OCI-LY1 (cell line): ENCODE results near the gene HNRNPF.

Experiments used
- H2AFZ ChIP-seq: fragments of 200-600 bp; sonication (generic), shearing (Covaris generic); 2 replicates; pipeline ENCODE4 v1.6.0; 2014; ENCODE audit warnings: antibody characterized with exemption, mild to moderate bottlenecking, low read length
- H3F3A ChIP-seq: fragments of 200-600 bp; sonication (generic), shearing (Covaris generic); 2 replicates; pipeline ENCODE4 v1.6.0; 2014; ENCODE audit warnings: mild to moderate bottlenecking, antibody characterized with exemption, low read length, moderate library complexity; ENCODE audit not compliant: insufficient read depth
- H3K27ac ChIP-seq: fragments of 200-600 bp; sonication (generic); 2 replicates; pipeline ENCODE4 v1.5.1; 2014; ENCODE audit warnings: low read length, mixed run types, mild to moderate bottlenecking, low read depth; ENCODE audit not compliant: poor library complexity, severe bottlenecking
- H3K27me3 ChIP-seq: fragments of 200-600 bp; sonication (generic); 2 replicates; pipeline ENCODE4 v1.6.0; 2014; ENCODE audit warnings: antibody characterized with exemption, mild to moderate bottlenecking, low read length, moderate library complexity; ENCODE audit not compliant: insufficient read depth
- H3K36me3 ChIP-seq: fragments of 200-600 bp; sonication (generic); 2 replicates; pipeline ENCODE4 v1.6.1; 2014; ENCODE audit warnings: mild to moderate bottlenecking, antibody characterized with exemption, low read length, moderate library complexity, mixed read lengths; ENCODE audit not compliant: insufficient read depth
- H3K4me1 ChIP-seq: fragments of 200-600 bp; sonication (generic); 2 replicates; pipeline ENCODE4 v1.5.1; 2014; ENCODE audit warnings: mild to moderate bottlenecking, low read length, moderate library complexity; ENCODE audit not compliant: insufficient read depth, severe bottlenecking
- H3K4me2 ChIP-seq: fragments of 200-600 bp; sonication (generic), shearing (Covaris generic); 2 replicates; pipeline ENCODE4 v1.6.1; 2014; ENCODE audit warnings: low read length
- H3K4me3 ChIP-seq: fragments of 200-600 bp; sonication (generic); 2 replicates; pipeline ENCODE4 v1.5.1; 2014; ENCODE audit warnings: low read length, low read depth, mild to moderate bottlenecking, mixed read lengths; ENCODE audit not compliant: poor library complexity, severe bottlenecking
- H3K79me2 ChIP-seq: fragments of 200-600 bp; shearing (Covaris generic); 2 replicates; pipeline ENCODE4 v1.6.1; 2016; ENCODE audit warnings: mixed run types, low read length, mixed read lengths; ENCODE audit not compliant: insufficient read depth
- H3K9ac ChIP-seq: fragments of 200-600 bp; sonication (generic), shearing (Covaris generic); 2 replicates; pipeline ENCODE4 v1.6.1; 2014; ENCODE audit warnings: mild to moderate bottlenecking, low read length, mixed read lengths
- H3K9me2 ChIP-seq: fragments of 200-600 bp; sonication (generic), shearing (Covaris generic); 2 replicates; pipeline ENCODE4 v1.6.1; 2014; ENCODE audit warnings: low read depth, mild to moderate bottlenecking, low read length, mixed read lengths
- H3K9me3 ChIP-seq: fragments of 200-600 bp; shearing (Covaris generic); 2 replicates; pipeline ENCODE4 v1.6.1; 2014; ENCODE audit warnings: low read length, mixed read lengths
- H4K20me1 ChIP-seq: fragments of 200-600 bp; sonication (generic), shearing (Covaris generic); 2 replicates; pipeline ENCODE4 v1.6.0; 2016; ENCODE audit warnings: mild to moderate bottlenecking, low read length; ENCODE audit not compliant: insufficient read depth
- CTCF ChIP-seq: fragments of 200-600 bp; sonication (generic), shearing (Covaris generic); IDR thresholded peaks from 2 replicates; pipeline ENCODE4 v1.5.1; 2017; ENCODE audit warnings: mild to moderate bottlenecking, antibody characterized with exemption, low read length, moderate library complexity, mixed read lengths
- EZH2 ChIP-seq: fragments of 200-600 bp; sonication (generic), shearing (Covaris generic); IDR thresholded peaks from 2 replicates; pipeline ENCODE4 v1.8.0; 2017; ENCODE audit warnings: borderline replicate concordance, mixed run types, mild to moderate bottlenecking, antibody characterized with exemption, low read length, moderate library complexity, mixed read lengths

Gene HNRNPF

GRCh38 chr10:43411536-43411935 lies 2.5 kb upstream of the HNRNPF start:
- H3K9me2 ChIP-seq, result no peaks in the 10 kb centered on the region
- TF ChIP-seq CTCF (no peak), EZH2 (no peak)
- no peaks in the 10 kb centered on the region for H3K27me3 ChIP-seq
- no peak overlapping the region for H3K9ac ChIP-seq
- no peak overlapping the region for H3K27ac ChIP-seq
- peaks cover 4% of the 10 kb centered on the region; the same call in 1 of the 2 replicates for H3K36me3 ChIP-seq
- no peak overlapping the region for H2AFZ ChIP-seq
- no peak overlapping the region for H3K4me2 ChIP-seq
- no peak overlapping the region for H3K4me3 ChIP-seq
- peaks cover 21% of the 10 kb centered on the region for H3K4me1 ChIP-seq
- H3K9me3 ChIP-seq, result no peaks in the 10 kb centered on the region
- H3K79me2 ChIP-seq, result peaks cover 16% of the 10 kb centered on the region
- no peaks in the 10 kb centered on the region for H4K20me1 ChIP-seq
- H3F3A ChIP-seq, result 0 out of 2 replicates have a peak, but pooled peaks cover 3% of the 10 kb centered on the region

DNA sequence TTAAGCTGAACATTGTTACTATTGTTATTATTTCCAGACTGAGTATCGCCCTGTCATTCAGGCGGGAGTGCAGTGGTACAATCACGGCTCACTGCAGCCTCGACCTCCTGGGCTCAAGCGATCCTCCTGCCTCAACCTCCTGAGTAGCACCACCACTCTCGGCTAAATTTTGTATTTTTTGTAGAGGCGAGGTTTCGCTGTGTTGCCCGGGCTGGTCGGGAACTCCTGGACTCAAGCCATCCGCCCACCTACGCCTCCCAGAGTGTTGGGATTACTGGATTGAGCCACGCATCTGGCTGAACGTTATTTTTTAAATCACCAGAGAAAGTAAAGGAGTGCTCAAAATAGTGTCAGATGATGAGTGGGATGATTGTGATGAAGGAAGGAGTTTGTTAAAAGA lies 1.4 kb upstream of the HNRNPF start:
- H3K36me3 ChIP-seq, result peaks cover 14% of the 10 kb centered on the region
- H3K9me3 ChIP-seq, result no peaks in the 10 kb centered on the region
- no peaks in the 10 kb centered on the region for H3K9me2 ChIP-seq
- TF ChIP-seq CTCF, result no peak
- no peak for TF ChIP-seq EZH2
- peak overlapping the region; percentile 99 for H3K9ac ChIP-seq
- peaks cover 28% of the 10 kb centered on the region for H3K79me2 ChIP-seq
- no peaks in the 10 kb centered on the region for H4K20me1 ChIP-seq
- peak overlapping the region; percentile 97 for H3K4me2 ChIP-seq
- peak overlapping the region; percentile 95 for H3K4me3 ChIP-seq
- no peak overlapping the region for H2AFZ ChIP-seq
- H3K27me3 ChIP-seq, result no peaks in the 10 kb centered on the region
- peaks cover 27% of the 10 kb centered on the region for H3K4me1 ChIP-seq
- peak overlapping the region; percentile 85 for H3K27ac ChIP-seq
- 0 out of 2 replicates have a peak, but pooled peaks cover 3% of the 10 kb centered on the region for H3F3A ChIP-seq

DNA sequence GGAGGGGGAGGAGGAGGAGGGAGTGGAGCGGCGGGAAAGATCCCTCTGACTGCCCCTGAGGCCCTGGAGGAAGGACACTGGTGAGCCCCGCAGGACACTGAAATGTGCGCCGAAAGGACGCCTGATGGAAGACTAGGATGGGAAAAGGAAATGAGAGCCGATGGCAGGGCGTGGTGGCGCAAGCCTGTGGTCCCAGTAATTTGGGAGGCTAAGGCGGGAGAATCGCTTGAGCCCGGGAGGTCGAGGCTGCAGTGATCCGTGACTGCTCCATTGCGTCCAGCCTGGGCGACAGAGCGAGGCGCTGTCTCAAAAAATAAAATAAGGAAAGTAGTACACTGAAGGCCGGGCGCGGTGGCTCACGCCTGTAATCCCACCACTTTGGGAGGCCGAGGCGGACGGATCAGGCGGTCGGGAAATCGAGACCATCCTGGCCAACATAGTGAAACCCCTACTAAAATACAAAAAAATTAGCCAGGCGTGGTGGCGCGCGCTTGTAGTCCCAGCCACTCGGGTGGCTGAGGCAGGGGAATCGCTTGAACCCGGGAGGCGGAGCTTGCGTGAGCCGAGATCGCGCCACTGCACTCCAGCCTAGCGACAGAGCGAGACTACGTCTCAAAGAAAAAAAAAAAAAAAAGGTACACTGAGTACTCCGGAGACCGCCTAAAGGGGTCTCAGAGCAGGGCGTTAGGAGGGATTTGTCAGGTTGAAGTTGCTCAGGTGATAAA lies 561 bp upstream of the HNRNPF start:
- Histone ChIP-seq H3K36me3 (peaks cover 14% of the 10 kb centered on the region), H3K27me3 (no peaks in the 10 kb centered on the region), H3K9ac (peak overlapping the region; percentile 99), H3K4me1 (peaks cover 35% of the 10 kb centered on the region), H3K9me3 (no peaks in the 10 kb centered on the region), H3K27ac (peak overlapping the region; percentile 85), H3F3A (0 out of 2 replicates have a peak, but pooled peaks cover 3% of the 10 kb centered on the region), H4K20me1 (no peaks in the 10 kb centered on the region), H2AFZ (no peak overlapping the region), H3K79me2 (peaks cover 36% of the 10 kb centered on the region), H3K4me2 (peak overlapping the region; percentile 97), H3K9me2 (no peaks in the 10 kb centered on the region), H3K4me3 (peak overlapping the region; percentile 95)
- no peak for TF ChIP-seq CTCF
- TF ChIP-seq EZH2, result no peak
